Measurements from ENCODE around the gene XNDC1N.

GRCh38 chr11:71963468-71963867, 35.1 kb upstream of the XNDC1N start:
- TF ChIP-seq POLR2AphosphoS5 (IDR thresholded peaks at IDR 0.05; ENCODE audit: borderline replicate concordance, low read depth, low read length) (no peak), EZH2 (IDR thresholded peaks at IDR 0.05) (no peak)
